OCI-LY1 (cell line): ENCODE data around the gene CFAP73.

Experiments
- CTCF ChIP-seq: fragments of 200-600 bp; sonication (generic), shearing (Covaris generic); IDR thresholded peaks from 2 replicates; pipeline ENCODE4 v1.5.1; 2017; ENCODE audit warnings: mild to moderate bottlenecking, antibody characterized with exemption, low read length, moderate library complexity, mixed read lengths
- EZH2 ChIP-seq: fragments of 200-600 bp; sonication (generic), shearing (Covaris generic); IDR thresholded peaks from 2 replicates; pipeline ENCODE4 v1.8.0; 2017; ENCODE audit warnings: borderline replicate concordance, mixed run types, mild to moderate bottlenecking, antibody characterized with exemption, low read length, moderate library complexity, mixed read lengths

GRCh38 chr12:113161415-113162016 lies 12.0 kb downstream of the CFAP73 start:
- TF ChIP-seq CTCF (no peak), EZH2 (no peak)
